Measurements from ENCODE around the gene GATAD2B. TPM values are rescaled to one million over a fixed set of nuclear protein-coding genes. Genes with fewer than 3 reads are reported as not detected.

GATAD2B gene
- total RNA-seq, 1 donor from 2014 or later = 48.4 TPM

DNA sequence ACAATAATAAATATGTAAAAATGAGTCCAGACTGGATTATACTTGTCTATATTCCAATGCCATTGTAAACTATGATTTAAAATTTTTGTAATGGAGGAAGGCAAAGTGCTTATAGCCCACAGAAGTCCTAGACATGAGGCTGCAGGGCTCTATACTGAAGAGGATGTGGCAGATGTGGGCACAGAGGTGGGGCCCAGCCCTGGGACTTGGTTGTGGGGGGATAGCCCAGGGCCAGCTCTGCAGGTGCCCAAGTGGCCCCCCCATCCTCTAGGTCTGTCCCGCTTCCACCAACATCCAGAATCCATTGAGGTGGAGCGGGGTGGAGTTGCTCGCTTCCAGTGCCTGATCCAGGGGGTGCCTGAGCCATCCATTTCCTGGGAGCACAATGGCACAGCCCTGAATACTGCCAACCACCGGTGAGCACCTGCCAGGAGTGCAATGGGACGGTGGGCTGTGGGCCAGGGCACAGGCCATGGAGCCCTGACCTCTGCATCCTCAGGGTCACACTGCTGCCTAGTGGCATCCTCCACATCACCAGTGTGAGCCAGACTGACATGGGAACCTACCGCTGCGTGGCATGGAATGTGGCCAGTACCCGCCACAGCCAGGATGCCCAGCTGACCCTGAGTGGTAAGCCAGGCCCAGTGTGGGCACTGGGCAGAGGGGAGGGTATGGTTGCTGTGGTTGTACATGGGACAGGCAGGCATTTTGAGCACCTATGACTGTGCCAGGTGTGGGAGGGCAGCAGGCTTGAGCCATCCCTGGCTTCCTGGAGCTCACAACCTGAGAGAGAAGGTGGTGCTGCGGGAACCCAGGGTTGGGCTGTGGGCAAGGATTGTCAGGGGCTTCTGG lies 126.6 kb downstream of the GATAD2B start:
- peaks cover 4% of the 10 kb centered on the region for H4K20me1 ChIP-seq (ENCODE audit: insufficient read depth, low read length)
- H3K79me2 ChIP-seq (ENCODE audit: insufficient read depth, low read length) = no peaks in the 10 kb centered on the region
- no peak overlapping the region for H3K27ac ChIP-seq (ENCODE audit: low read depth, low read length)
- H3K9me3 Mint-ChIP-seq (ENCODE audit: unreplicated experiment) = no peaks in the 10 kb centered on the region
- FAIRE-seq = no peak
- H3K4me1 Mint-ChIP-seq (ENCODE audit: low read depth, unreplicated experiment) = peaks cover 6% of the 10 kb centered on the region
- peaks cover 7% of the 10 kb centered on the region for H3K4me1 ChIP-seq (ENCODE audit: insufficient read depth, low read length)
- no peaks in the 10 kb centered on the region for H3K27me3 ChIP-seq (ENCODE audit: insufficient read depth, low read length)
- H3K4me3 ChIP-seq (ENCODE audit: insufficient read depth, low read depth, low read length) = no peak overlapping the region
- no peak overlapping the region for H3K27ac Mint-ChIP-seq (ENCODE audit: unreplicated experiment)
- H2AFZ ChIP-seq (ENCODE audit: low read depth, low read length) = no peak overlapping the region
- H3K9me3 ChIP-seq (ENCODE audit: insufficient read depth, low read depth, low read length) = no peaks in the 10 kb centered on the region
- H3K27me3 Mint-ChIP-seq (ENCODE audit: low read depth, unreplicated experiment) = no peaks in the 10 kb centered on the region
- H3K36me3 ChIP-seq (ENCODE audit: insufficient read depth, low read length) = no peaks in the 10 kb centered on the region
- DNase-seq (ENCODE audit: low read depth) = no peak
- no peak overlapping the region for H3K9ac ChIP-seq (ENCODE audit: low read length)
- H3K4me2 ChIP-seq (ENCODE audit: low read length) = no peak overlapping the region
- H3K4me3 Mint-ChIP-seq (ENCODE audit: unreplicated experiment) = no peak overlapping the region
- no peak for TF ChIP-seq EZH2 (IDR thresholded peaks at IDR 0.05; ENCODE audit: insufficient read depth, low read length)
- TF ChIP-seq, protein P1, sequence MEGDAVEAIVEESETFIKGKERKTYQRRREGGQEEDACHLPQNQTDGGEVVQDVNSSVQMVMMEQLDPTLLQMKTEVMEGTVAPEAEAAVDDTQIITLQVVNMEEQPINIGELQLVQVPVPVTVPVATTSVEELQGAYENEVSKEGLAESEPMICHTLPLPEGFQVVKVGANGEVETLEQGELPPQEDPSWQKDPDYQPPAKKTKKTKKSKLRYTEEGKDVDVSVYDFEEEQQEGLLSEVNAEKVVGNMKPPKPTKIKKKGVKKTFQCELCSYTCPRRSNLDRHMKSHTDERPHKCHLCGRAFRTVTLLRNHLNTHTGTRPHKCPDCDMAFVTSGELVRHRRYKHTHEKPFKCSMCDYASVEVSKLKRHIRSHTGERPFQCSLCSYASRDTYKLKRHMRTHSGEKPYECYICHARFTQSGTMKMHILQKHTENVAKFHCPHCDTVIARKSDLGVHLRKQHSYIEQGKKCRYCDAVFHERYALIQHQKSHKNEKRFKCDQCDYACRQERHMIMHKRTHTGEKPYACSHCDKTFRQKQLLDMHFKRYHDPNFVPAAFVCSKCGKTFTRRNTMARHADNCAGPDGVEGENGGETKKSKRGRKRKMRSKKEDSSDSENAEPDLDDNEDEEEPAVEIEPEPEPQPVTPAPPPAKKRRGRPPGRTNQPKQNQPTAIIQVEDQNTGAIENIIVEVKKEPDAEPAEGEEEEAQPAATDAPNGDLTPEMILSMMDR (IDR thresholded peaks at IDR 0.05; ENCODE audit: insufficient read depth, low read depth, low read length) = no peak
- H3K36me3 Mint-ChIP-seq (ENCODE audit: low read depth, unreplicated experiment) = no peaks in the 10 kb centered on the region

DNA sequence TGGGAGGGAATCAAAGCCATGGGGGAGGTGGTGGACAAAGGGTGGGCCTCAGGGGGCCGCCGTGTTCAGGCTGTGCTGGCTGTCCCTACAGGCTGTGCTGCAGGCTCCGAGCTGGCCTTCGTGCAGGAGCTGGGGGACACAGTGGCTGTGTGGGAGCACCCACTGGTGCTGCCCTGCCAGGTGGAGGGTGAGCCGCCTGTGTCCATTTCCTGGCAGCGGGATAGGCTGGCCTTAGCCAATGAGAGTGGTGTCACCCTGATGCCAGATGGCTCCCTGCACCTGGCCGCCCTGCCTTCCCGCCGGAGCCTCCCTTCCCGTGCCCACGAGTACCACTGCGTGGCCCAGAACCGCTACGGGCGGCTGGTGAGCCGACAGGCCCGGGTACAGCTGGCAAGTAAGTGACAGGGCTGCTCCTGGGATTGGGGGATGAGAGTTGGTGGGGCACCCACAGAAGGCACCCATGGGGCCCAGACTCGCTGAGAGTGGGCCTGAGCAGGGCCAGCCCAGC lies 127.4 kb downstream of the GATAD2B start:
- H3K4me3 Mint-ChIP-seq (ENCODE audit: unreplicated experiment) = no peak overlapping the region
- no peak for FAIRE-seq

More for the DNA sequence above, 127.4 kb downstream of the GATAD2B start:
- peaks cover 6% of the 10 kb centered on the region for H3K4me1 Mint-ChIP-seq (ENCODE audit: low read depth, unreplicated experiment)
- no peak overlapping the region for H2AFZ ChIP-seq (ENCODE audit: low read depth, low read length)
- H3K4me1 ChIP-seq (ENCODE audit: insufficient read depth, low read length) = peaks cover 12% of the 10 kb centered on the region
- peaks cover under 1% of the 10 kb centered on the region for H3K27me3 Mint-ChIP-seq (ENCODE audit: low read depth, unreplicated experiment)
- DNase-seq (ENCODE audit: low read depth) = no peak
- peaks cover 4% of the 10 kb centered on the region for H4K20me1 ChIP-seq (ENCODE audit: insufficient read depth, low read length)
- H3K27me3 ChIP-seq (ENCODE audit: insufficient read depth, low read length) = no peaks in the 10 kb centered on the region
- no peaks in the 10 kb centered on the region for H3K36me3 ChIP-seq (ENCODE audit: insufficient read depth, low read length)
- H3K79me2 ChIP-seq (ENCODE audit: insufficient read depth, low read length) = no peaks in the 10 kb centered on the region
- H3K36me3 Mint-ChIP-seq (ENCODE audit: low read depth, unreplicated experiment) = no peaks in the 10 kb centered on the region
- H3K4me3 ChIP-seq (ENCODE audit: insufficient read depth, low read depth, low read length) = no peak overlapping the region
- no peak overlapping the region for H3K4me2 ChIP-seq (ENCODE audit: low read length)
- no peak overlapping the region for H3K27ac Mint-ChIP-seq (ENCODE audit: unreplicated experiment)
- H3K9me3 ChIP-seq (ENCODE audit: insufficient read depth, low read depth, low read length) = no peaks in the 10 kb centered on the region
- no peak for TF ChIP-seq EZH2 (IDR thresholded peaks at IDR 0.05; ENCODE audit: insufficient read depth, low read length)
- TF ChIP-seq, protein P1 (IDR thresholded peaks at IDR 0.05; ENCODE audit: insufficient read depth, low read depth, low read length) = no peak
- no peak overlapping the region for H3K9ac ChIP-seq (ENCODE audit: low read length)
- no peak overlapping the region for H3K27ac ChIP-seq (ENCODE audit: low read depth, low read length)
- H3K9me3 Mint-ChIP-seq (ENCODE audit: unreplicated experiment) = no peaks in the 10 kb centered on the region

Data from astrocyte (in vitro differentiated cells and primary cell).